ENCODE results near the gene KAZALD1. TPM values are rescaled to one million over a fixed set of nuclear protein-coding genes. Genes with fewer than 3 reads are reported as not detected.

KAZALD1 gene
- total and polyA plus RNA-seq, 11 donors, result 1.9 to 11.1 (median 7.4) TPM

DNA sequence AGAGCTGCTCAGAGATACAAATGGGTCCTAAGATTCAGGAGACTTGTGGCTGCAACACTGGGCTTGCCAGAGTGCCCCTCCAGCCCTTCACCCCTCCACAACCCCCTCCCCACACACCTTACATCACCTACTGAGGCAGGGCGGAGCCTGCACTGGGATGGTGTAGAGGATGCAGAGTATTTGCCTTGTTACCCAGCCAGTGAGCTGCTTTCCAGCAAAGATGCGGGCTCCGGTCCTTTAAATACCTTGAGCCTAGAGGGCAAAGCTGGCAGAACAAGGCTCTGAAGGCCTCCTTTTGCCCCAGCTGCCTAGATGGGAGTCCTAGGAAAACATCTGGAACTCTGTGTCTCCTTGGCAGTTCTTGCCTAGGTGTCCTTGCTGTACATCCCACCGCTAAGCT lies 34.6 kb downstream of the KAZALD1 start:
- no peak overlapping the region for H3K4me3 ChIP-seq
- ATAC-seq (no peak), DNase-seq (no peak)
- no peak overlapping the region for H3K27ac ChIP-seq
- 87 to 91% (median 91%) methylated on average over 3 to 4 of the region's 4 CpGs for WGBS, 4 donors
- no peaks in the 10 kb centered on the region for H3K9me3 ChIP-seq
- peaks cover 4 to 83% (median 27%) of the 10 kb centered on the region in 9 donors for H3K27me3 ChIP-seq
- TF ChIP-seq POLR2A (IDR thresholded peaks at IDR 0.05), result no peak
- TF ChIP-seq, protein P1, sequence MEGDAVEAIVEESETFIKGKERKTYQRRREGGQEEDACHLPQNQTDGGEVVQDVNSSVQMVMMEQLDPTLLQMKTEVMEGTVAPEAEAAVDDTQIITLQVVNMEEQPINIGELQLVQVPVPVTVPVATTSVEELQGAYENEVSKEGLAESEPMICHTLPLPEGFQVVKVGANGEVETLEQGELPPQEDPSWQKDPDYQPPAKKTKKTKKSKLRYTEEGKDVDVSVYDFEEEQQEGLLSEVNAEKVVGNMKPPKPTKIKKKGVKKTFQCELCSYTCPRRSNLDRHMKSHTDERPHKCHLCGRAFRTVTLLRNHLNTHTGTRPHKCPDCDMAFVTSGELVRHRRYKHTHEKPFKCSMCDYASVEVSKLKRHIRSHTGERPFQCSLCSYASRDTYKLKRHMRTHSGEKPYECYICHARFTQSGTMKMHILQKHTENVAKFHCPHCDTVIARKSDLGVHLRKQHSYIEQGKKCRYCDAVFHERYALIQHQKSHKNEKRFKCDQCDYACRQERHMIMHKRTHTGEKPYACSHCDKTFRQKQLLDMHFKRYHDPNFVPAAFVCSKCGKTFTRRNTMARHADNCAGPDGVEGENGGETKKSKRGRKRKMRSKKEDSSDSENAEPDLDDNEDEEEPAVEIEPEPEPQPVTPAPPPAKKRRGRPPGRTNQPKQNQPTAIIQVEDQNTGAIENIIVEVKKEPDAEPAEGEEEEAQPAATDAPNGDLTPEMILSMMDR (IDR thresholded peaks at IDR 0.05), result no peak
- H3K4me1 ChIP-seq, result no peaks in the 10 kb centered on the region
- intact Hi-C loops (cut with DNase I), result loop anchor here in 3 of 10 donors (1.0 to 5.0 kb wide), 3 partner anchors 44 to 46 kb away; no protein-coding TSS in a partner anchor
- H3K36me3 ChIP-seq, result no peaks in the 10 kb centered on the region

DNA sequence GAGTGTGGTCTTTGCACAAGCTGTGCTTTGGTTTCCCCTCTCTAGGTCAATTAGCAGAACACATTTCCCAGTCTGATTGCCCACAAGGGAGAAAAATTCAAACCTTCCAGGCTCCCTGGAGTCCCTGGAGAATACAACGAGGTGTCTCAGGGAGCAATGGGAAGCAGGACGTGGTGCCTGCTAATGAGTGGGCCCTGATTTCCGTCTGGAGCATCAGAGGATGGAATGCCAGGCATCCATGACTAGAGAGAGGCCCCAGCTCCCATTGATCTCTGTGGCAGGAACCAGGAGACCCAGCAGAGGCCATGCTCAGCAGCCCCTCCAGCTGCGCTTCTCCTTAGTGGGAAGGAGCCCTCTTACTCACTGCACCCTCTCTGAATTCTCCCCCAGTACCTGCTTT lies 36.1 kb downstream of the KAZALD1 start:
- no peaks in the 10 kb centered on the region for H3K9me3 ChIP-seq
- H3K4me3 ChIP-seq, result no peak overlapping the region
- no peak overlapping the region for H3K27ac ChIP-seq
- TF ChIP-seq, protein P1 (IDR thresholded peaks at IDR 0.05), result no peak
- no peak for TF ChIP-seq POLR2A (IDR thresholded peaks at IDR 0.05)
- intact Hi-C loops (cut with DNase I), result loop anchor here in 2 of 10 donors (2.0 to 5.0 kb wide), 2 partner anchors 43 to 44 kb away; no protein-coding TSS in a partner anchor
- 30 to 47% (median 39%) methylated on average over 4 of the region's 4 CpGs for WGBS, 4 donors
- H3K27me3 ChIP-seq, result peaks cover 4 to 76% (median 22%) of the 10 kb centered on the region in 9 donors
- no peaks in the 10 kb centered on the region for H3K4me1 ChIP-seq
- DNase-seq (no peak), ATAC-seq (no peak)
- H3K36me3 ChIP-seq, result no peaks in the 10 kb centered on the region

DNA sequence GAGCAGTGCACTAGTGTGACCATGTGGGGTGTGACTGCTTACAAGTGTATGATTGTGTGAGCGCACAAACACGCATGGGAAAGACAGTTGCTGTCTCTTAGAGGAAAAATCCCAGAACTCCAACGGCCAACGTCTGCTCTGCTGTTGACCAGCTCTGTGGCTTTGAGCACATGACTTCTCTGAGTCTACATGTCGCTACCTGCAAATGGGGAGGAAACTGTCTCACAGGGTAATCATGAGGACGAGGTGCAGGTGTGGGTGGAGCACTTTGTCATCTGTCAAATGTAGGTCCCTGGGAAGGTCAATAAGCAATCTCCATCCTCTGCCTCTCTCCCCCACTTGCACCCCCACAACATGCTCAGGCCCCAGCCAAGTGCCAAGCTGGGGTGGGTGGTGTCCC lies 38.1 kb downstream of the KAZALD1 start:
- DNase-seq, result no peak
- Histone ChIP-seq H3K4me1 (no peaks in the 10 kb centered on the region), H3K36me3 (no peaks in the 10 kb centered on the region), H3K4me3 (no peak overlapping the region), H3K27me3 (peaks cover 4 to 69% (median 19%) of the 10 kb centered on the region in 9 donors), H3K9me3 (no peaks in the 10 kb centered on the region), H3K27ac (no peak overlapping the region)
- intact Hi-C loops (cut with DNase I), result loop anchor here in 1 of 10 donors (5.0 kb wide), 1 partner anchor 42 kb away; no protein-coding TSS in a partner anchor
- ATAC-seq, result no peak
- 68 to 77% (median 72%) methylated on average over 6 of the region's 6 CpGs for WGBS, 4 donors
- TF ChIP-seq POLR2A (IDR thresholded peaks at IDR 0.05), result no peak
- TF ChIP-seq, protein P1 (IDR thresholded peaks at IDR 0.05), result no peak

DNA sequence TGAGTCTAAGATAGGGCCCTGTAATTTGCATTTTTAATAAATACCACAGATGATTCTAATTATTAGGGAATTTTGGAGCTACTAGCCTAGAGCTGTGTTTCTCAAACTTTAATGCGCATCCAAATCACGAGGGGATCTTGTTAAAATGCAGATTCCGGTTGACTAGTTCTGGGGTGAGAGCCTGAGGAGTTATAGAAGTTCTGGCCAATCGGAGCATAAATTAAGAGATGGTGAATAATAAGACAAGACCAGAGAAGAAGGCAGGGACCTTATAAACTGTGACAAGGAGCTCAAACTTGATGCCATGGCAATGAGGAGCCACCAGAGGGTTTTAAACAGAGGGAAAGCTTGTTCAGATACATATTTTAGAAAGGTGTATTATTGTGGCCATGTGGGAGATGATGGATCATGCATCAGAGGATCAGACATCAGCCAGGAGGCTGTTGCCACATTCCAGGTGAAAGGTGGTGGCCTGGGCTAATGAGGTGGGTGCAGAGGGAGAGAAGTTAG lies 39.6 kb downstream of the KAZALD1 start:
- no peaks in the 10 kb centered on the region for H3K36me3 ChIP-seq
- no peaks in the 10 kb centered on the region for H3K9me3 ChIP-seq
- H3K27ac ChIP-seq, result no peak overlapping the region
- TF ChIP-seq, protein P1 (IDR thresholded peaks at IDR 0.05), result no peak
- TF ChIP-seq POLR2A (IDR thresholded peaks at IDR 0.05), result no peak
- peaks cover 4 to 63% (median 10%) of the 10 kb centered on the region in 9 donors for H3K27me3 ChIP-seq
- intact Hi-C loops (cut with DNase I), result no loop called here
- 70 to 91% (median 73%) methylated on average over 4 of the region's 4 CpGs for WGBS, 4 donors
- DNase-seq (no peak), ATAC-seq (no peak)
- H3K4me1 ChIP-seq, result no peaks in the 10 kb centered on the region
- no peak overlapping the region for H3K4me3 ChIP-seq
